ENCODE measurements around the gene UNK.

DNA sequence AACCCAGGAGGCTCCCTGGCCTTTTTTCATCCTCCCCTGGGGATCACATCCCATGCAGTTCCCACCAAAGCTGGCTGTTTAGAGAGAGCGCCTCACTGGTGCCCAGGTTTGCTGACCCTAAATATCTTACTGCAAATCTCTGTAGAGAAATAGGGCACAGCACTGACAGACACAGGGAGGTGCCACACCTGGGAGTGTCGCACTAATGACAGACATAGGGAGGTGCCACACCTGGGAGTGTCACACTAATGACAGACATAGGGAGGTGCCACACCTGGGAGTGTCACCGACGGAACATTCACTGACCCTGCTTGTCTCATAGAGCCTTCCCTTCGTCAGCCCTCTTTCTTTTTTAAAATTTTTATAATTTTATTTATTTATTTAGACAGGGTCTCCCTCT lies 25.6 kb downstream of the UNK start:
- no peak for TF ChIP-seq ZFP30 (CRISPR knock-in tag; IDR thresholded peaks at IDR 0.05)
- TF ChIP-seq, protein P1, sequence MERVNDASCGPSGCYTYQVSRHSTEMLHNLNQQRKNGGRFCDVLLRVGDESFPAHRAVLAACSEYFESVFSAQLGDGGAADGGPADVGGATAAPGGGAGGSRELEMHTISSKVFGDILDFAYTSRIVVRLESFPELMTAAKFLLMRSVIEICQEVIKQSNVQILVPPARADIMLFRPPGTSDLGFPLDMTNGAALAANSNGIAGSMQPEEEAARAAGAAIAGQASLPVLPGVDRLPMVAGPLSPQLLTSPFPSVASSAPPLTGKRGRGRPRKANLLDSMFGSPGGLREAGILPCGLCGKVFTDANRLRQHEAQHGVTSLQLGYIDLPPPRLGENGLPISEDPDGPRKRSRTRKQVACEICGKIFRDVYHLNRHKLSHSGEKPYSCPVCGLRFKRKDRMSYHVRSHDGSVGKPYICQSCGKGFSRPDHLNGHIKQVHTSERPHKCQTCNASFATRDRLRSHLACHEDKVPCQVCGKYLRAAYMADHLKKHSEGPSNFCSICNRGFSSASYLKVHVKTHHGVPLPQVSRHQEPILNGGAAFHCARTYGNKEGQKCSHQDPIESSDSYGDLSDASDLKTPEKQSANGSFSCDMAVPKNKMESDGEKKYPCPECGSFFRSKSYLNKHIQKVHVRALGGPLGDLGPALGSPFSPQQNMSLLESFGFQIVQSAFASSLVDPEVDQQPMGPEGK (CRISPR knock-in tag; IDR thresholded peaks at IDR 0.05; ENCODE audit: borderline replicate concordance), result no peak
- no peak for TF ChIP-seq TOX (CRISPR knock-in tag; IDR thresholded peaks at IDR 0.05; ENCODE audit: borderline replicate concordance)
- no peak for TF ChIP-seq ARNTL (CRISPR knock-in tag; IDR thresholded peaks at IDR 0.05; ENCODE audit: borderline replicate concordance, low read depth)

All from SK-N-SH treated with all-trans-retinoic acid at 6 μM for 48 hours (cell line).